GM21576 (cell line): Measurements from ENCODE around the gene SLC6A3.
"Not testable (repeated sequence)": the region's sequence is repeated elsewhere in the genome, so short reads cannot be mapped to it uniquely, and the experiment has no call there.

ENCODE experiments used
- ATAC-seq: cut with Tn5 transposase; IDR thresholded peaks from one replicate; pipeline ENCODE4 v1.9.1; 2021; ENCODE audit warnings: mild to moderate bottlenecking, moderate library complexity; ENCODE audit not compliant: unreplicated experiment

SLC6A3 gene

GRCh38 chr5:1375871-1376810 is 69.1 kb downstream of the SLC6A3 start:
- ATAC-seq, result no peak

- no peak for ATAC-seq
Observed at GRCh38 chr5:1374679-1375055, 70.6 kb downstream of the SLC6A3 start.

GRCh38 chr5:1374030-1374678 is 71.1 kb downstream of the SLC6A3 start:
- no peak for ATAC-seq

GRCh38 chr5:1371972-1372342 is 73.3 kb downstream of the SLC6A3 start:
- ATAC-seq, result not testable (repeated sequence)

GRCh38 chr5:1371218-1371971 is 73.8 kb downstream of the SLC6A3 start:
- no peak for ATAC-seq

- no peak for ATAC-seq
Observed at GRCh38 chr5:1370006-1370405, 75.2 kb downstream of the SLC6A3 start.

GRCh38 chr5:1368756-1369155 is 76.5 kb downstream of the SLC6A3 start:
- no peak for ATAC-seq

GRCh38 chr5:1368236-1368635 is 77.0 kb downstream of the SLC6A3 start:
- ATAC-seq, result no peak

- ATAC-seq, result no peak
Observed at GRCh38 chr5:1367149-1367548, 78.1 kb downstream of the SLC6A3 start.

GRCh38 chr5:1366514-1366913 is 78.7 kb downstream of the SLC6A3 start:
- no peak for ATAC-seq

- no peak for ATAC-seq
Observed at GRCh38 chr5:1364211-1364610, 81.0 kb downstream of the SLC6A3 start.

GRCh38 chr5:1363581-1363980 is 81.7 kb downstream of the SLC6A3 start:
- ATAC-seq, result no peak

GRCh38 chr5:1363160-1363559 is 82.1 kb downstream of the SLC6A3 start:
- no peak for ATAC-seq

GRCh38 chr5:1362242-1363015 is 82.8 kb downstream of the SLC6A3 start:
- no peak for ATAC-seq

GRCh38 chr5:1360861-1361260 is 84.4 kb downstream of the SLC6A3 start:
- ATAC-seq, result no peak

GRCh38 chr5:1360367-1360766 is 84.9 kb downstream of the SLC6A3 start:
- not testable (repeated sequence) for ATAC-seq

GRCh38 chr5:1359713-1360112 is 85.5 kb downstream of the SLC6A3 start:
- no peak for ATAC-seq

- no peak for ATAC-seq
Observed at GRCh38 chr5:1359031-1359645, 86.1 kb downstream of the SLC6A3 start.

- ATAC-seq, result no peak
Observed at GRCh38 chr5:1358726-1359025, 86.6 kb downstream of the SLC6A3 start.

GRCh38 chr5:1357946-1358725 is 87.1 kb downstream of the SLC6A3 start:
- ATAC-seq, result no peak
